ENCODE data around the gene IKZF1.

The IKZF1 gene

GRCh38 chr7:50308532-50309385 lies 4.2 kb downstream of the IKZF1 start:
- DNase-seq (ENCODE audit: low read depth) = no peak

GRCh38 chr7:50309721-50310120 lies 5.2 kb downstream of the IKZF1 start:
- no peak for DNase-seq (ENCODE audit: low read depth)

GRCh38 chr7:50310361-50310760 lies 5.8 kb downstream of the IKZF1 start:
- no peak for DNase-seq (ENCODE audit: low read depth)

DNA sequence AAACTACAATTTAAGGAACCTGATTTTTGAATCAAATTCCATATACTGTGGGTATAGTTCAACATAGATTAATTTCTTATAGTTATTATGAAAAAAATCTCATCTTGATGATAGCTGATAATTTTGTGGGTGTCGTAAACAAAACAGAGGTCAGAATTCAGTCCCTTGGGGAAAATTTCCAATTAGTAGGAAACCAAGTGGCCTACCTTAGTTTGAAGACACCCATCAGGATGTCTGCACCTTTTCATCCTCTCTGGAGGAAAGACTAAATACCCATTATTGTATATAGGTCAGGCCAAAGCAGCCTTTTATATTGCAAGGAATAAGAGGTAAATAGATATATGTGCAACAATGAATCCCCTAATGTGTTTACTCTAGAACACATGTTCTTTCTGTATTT lies 6.4 kb downstream of the IKZF1 start:
- no peak for DNase-seq (ENCODE audit: low read depth)

- DNase-seq (ENCODE audit: low read depth) = no peak
These were observed 8.0 kb downstream of the IKZF1 start for GRCh38 chr7:50312250-50313162.

DNA sequence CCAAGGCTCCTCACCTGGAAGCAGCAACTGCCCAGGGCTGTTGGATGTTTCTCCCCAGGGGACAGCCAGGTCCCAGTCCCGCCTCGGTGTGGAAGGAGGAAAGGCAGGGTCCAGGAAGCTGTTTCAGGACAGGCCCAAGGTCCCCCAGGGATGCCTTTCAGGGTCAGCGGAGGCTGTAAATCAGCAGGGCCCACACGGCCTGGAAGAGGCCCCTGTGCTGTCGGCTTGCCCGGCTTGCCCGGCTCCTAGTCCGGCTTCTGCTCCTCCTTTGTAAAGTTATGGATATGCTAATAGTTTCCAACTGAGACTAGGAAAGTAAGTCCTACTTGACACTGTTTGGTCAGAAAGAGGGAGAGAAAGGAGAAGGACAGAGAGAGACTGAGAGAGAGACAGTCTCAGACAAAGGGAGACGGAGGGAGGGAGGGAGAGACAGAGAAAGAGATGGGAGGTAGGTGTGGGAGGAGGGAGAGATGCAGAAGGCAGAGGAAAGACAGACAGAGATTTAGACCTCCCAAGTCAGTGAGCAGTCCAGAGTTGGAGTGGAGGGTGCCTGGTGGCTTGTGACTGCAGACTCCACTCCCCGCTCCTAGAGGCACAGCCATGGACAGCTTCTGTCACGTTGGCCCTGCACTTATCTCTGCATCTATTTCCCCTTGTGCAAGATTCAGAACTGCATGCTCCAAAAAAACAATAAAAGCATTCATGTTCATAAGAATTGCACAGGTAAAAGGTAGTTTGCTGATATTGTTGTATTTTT lies 10.5 kb downstream of the IKZF1 start:
- DNase-seq (ENCODE audit: low read depth) = no peak

DNA sequence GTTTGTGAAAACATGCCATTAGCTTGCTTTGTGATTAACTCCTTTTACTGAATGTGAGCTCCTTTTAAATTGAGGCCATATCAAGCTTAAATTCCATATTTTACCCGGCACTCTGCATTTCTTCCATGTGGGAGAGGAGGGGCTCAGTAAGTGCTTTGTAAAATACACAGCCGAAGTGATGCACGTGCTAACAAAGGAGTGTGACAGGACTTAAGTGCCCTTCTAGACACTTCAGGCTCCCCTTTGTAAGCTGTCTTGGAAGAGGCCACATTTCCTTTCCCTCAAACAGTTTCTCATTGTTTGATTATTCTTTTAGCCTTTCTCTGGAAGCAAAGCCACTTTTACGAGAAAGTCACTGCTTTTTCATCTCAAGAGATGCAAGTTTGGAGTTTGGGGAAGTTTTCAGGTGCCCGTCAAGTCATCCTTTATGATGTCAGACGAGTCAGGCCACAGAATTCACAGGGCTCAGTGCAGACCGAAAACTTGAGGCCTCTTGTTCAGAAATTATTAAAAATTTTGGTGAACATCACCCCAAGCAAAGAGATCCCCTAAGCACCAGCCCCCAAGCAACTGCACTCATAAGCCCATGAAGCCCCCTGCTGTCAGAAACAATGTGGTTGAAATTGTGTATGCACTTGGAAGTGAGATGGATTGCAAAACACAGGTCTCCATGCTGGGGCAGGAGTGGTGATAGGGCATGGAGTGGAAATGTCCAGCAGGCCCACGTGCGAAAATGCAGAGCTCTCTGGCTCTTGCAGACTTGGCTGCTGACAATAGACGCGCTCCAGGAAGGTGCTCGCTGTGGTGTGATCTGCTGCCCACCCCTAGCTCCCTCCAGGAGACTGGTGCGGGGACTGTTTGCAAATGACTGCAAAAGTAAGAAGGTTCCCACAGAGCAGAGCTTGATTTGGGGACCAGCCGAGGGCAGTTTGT lies 11.5 kb downstream of the IKZF1 start:
- DNase-seq (ENCODE audit: low read depth) = no peak

- no peak for DNase-seq (ENCODE audit: low read depth)
These were observed 12.7 kb downstream of the IKZF1 start for GRCh38 chr7:50317221-50317678.

GRCh38 chr7:50317697-50318669 lies 13.5 kb downstream of the IKZF1 start:
- no peak for DNase-seq (ENCODE audit: low read depth)

GRCh38 chr7:50321487-50322067 lies 17.1 kb downstream of the IKZF1 start:
- DNase-seq (ENCODE audit: low read depth) = no peak

DNA sequence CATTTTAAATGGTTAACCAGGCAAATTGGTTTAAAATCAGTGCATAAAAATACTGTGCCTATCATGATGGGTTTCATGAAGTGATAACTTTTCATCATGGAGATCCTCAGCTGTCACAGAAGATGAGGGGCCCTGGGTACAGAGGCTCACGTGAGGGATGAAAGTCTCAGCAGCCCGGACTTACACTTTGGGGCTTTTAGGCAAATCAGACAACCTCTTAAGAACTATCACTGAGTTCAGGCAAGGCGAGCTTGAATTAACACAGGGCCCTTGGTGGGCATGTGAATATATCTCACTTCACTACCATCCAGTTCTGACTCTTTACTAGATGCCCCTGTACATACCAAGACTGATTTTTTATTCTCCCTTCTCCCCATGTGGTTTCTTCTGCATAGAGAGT lies 19.6 kb downstream of the IKZF1 start:
- DNase-seq (ENCODE audit: low read depth) = no peak

- no peak for DNase-seq (ENCODE audit: low read depth)
These were observed 22.9 kb downstream of the IKZF1 start for GRCh38 chr7:50327443-50327842.

DNA sequence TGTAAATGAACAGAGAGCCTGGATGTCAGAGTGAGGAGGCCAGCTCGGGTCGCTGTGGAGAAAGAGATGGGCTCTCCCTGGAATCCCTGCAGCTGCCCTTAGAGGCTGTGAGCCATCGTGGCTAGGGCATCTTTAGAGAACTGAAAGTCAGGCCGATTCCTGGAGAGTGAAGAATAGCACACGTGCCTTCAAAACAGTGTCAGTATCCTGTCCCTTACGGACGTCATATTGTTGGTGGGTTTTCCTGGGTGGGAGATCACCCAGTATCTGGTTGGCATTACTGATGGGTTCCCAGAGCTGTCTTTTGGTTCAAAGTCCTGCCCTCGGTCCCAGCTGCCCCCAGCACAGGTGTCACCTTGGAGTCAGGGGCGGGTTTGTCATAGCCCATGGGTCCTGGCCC lies 25.3 kb downstream of the IKZF1 start:
- no peak for DNase-seq (ENCODE audit: low read depth)

DNA sequence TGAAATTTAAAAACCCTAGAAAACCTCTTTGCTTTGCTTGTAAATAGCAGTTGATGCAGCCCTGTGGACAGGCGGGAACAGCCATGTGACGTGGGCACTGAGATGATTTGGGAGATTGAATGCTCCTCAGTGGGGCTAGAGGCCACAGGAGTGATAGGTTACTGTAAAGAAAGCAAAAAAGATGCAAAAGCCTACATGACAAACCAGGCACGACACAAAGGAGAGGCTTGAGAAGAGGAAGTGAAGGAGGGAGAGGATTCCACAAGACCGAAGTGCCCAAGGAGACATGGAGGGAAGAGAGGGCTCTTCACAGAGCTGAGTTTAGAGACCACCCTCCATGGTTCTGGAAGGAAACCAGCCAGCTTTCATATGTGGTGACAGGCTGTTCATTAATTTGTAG lies 25.7 kb downstream of the IKZF1 start:
- DNase-seq (ENCODE audit: low read depth) = no peak

DNA sequence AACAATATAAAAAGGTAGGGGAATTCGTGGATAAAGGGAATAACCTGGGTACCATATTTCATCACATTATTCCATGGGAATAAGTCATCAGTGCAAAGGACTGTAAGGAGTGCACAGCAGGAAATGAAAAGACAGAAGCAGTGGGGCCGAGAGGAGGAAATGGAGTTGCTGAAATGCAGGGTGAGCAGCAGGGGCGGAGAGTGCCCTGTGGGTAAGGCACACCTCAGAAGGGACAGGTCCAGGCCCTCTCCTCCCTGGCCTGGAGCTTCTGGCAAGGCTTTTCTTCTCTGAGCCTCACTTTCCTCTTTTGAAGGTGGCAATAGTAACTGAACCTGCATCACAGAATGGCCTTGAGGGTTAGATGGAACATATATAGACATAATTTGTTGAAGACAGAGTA lies 26.2 kb downstream of the IKZF1 start:
- no peak for DNase-seq (ENCODE audit: low read depth)

- DNase-seq (ENCODE audit: low read depth) = no peak
These were observed 27.2 kb downstream of the IKZF1 start for GRCh38 chr7:50331564-50332208.

DNA sequence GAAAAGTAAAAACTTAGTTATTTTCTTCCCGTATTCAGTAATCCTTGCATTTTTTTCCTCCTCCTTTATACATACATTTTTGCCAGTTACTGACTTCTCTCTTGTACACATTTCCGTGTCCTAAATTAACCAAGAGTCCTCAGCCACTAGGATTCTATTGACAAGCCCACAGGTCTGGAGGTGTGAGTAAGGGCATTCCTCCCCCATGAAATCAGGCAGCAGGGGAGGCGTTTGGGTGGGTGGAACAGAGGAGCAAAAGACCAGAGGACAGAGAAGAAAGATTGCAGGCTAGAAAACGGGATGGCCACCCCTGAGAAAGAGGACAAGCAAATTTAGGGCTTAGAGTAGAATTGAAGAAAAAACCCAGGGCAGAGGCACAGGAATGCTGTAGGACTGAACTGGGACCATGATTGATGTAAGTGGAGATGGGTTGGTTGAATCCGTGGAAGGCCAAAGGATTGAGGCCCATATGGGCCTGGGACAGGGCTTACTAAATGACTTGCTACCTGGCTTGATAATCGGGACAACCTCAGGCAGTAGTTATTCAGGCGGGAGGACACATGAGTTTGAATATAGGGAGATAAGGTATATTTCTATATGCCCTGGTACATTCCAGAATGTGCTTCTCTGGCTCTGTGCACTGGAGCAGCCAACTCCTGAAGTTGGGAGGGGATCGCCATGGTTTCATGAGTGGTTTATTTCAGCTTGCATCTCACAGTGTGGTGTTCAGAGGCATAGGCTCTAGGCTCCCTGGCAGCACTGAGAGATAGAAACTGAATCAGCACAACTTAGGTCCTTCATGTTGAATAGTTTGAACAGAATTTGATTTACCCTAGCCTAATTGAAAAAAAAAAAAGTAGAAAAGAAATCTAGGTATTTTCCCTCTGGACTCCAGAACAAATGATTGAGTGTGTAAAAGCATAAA lies 28.0 kb downstream of the IKZF1 start:
- DNase-seq (ENCODE audit: low read depth) = no peak

DNA sequence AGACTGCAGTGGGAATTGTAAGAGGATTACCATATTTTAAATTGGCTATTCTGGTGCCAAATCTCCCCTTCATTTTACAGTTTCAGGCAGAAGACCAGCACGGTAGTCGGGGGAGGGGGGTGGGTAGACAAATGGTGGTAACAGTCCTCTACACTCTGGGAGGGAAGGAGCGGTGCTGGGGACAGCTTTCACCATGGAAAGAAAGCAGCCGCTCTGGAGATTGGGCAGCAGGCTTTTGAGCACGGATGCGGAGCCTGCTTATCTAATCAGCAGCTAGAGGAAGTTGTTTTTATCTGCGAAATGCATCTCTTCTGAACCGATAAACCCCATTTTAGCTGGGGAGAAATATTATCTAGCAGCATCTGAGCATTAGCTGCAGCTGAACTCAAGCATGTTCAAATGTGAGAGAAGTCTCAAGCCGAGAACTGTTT lies 28.7 kb downstream of the IKZF1 start:
- DNase-seq (ENCODE audit: low read depth) = no peak
